GM12864 (cell line): ENCODE data around the gene FAM124A.
A peak's percentile ranks its signal among the peaks of the same experiment; 100 is the strongest.

Experiments used
- DNase-seq: peaks from one replicate; pipeline ENCODE4 v3.0.0-alpha.2; 2011; ENCODE audit warnings: low read depth
- H3K4me3 ChIP-seq: 2 replicates; pipeline ENCODE4 v1.5.1; 2011; ENCODE audit warnings: mild to moderate bottlenecking, low read depth, low read length, control low read depth
- CTCF ChIP-seq: IDR thresholded peaks from 2 replicates; pipeline ENCODE4 v1.5.1; 2011; ENCODE audit warnings: low read depth, mild to moderate bottlenecking, moderate library complexity, low read length, control low read depth, inconsistent platforms; ENCODE audit errors: missing control alignments

Gene FAM124A

GRCh38 chr13:51218626-51219025 is 3.6 kb upstream of the FAM124A start:
- no peak for TF ChIP-seq CTCF
- no peak overlapping the region for H3K4me3 ChIP-seq
- no peak for DNase-seq

GRCh38 chr13:51220706-51221105 is 1.5 kb upstream of the FAM124A start:
- H3K4me3 ChIP-seq, result no peak overlapping the region
- no peak for DNase-seq
- no peak for TF ChIP-seq CTCF

- no peak for TF ChIP-seq CTCF
- DNase-seq, result no peak
- no peak overlapping the region for H3K4me3 ChIP-seq
These were observed 1.1 kb upstream of the FAM124A start for GRCh38 chr13:51221108-51221507.

GRCh38 chr13:51221674-51222036 is 543 bp upstream of the FAM124A start:
- no peak for TF ChIP-seq CTCF
- peak overlapping the region; percentile 40 for H3K4me3 ChIP-seq
- no peak for DNase-seq

- no peak for TF ChIP-seq CTCF
- DNase-seq, result no peak
- H3K4me3 ChIP-seq, result peak overlapping the region; percentile 20
These were observed 725 bp downstream of the FAM124A start for GRCh38 chr13:51222686-51223559.

GRCh38 chr13:51223560-51224270 is 1.5 kb downstream of the FAM124A start:
- no peak for DNase-seq
- TF ChIP-seq CTCF, result no peak
- no peak overlapping the region for H3K4me3 ChIP-seq
